Measurements from ENCODE around the gene STK32B. TPM values are rescaled to one million over a fixed set of nuclear protein-coding genes. Genes with fewer than 3 reads are reported as not detected.

STK32B gene
- total and polyA plus RNA-seq, 2 of the 4 experiments (the other 2 are of a cell fraction): 5.5 to 6.3 TPM

- Histone ChIP-seq H3K9ac (ENCODE audit: low read depth, low read length) (no peak overlapping the region), H3K14ac (replicated peaks; ENCODE audit: low read depth, low read length) (no peak overlapping the region), H3K4me2 (ENCODE audit: low read depth, low read length) (no peak overlapping the region), H3K23ac (ENCODE audit: low read depth, low read length) (no peak overlapping the region), H3K4ac (ENCODE audit: low read depth, low read length) (no peak overlapping the region), H3K27ac (ENCODE audit: insufficient read depth, low read length) (no peak overlapping the region), H4K91ac (ENCODE audit: insufficient read depth, low read depth, low read length) (no peak overlapping the region), H2BK5ac (ENCODE audit: low read depth, low read length, poor library complexity, severe bottlenecking) (no peak overlapping the region), H3K9me1 (ENCODE audit: insufficient read depth, low read length) (no peaks in the 10 kb centered on the region), H2AK5ac (ENCODE audit: low read depth, low read length) (no peak overlapping the region), H4K20me1 (ENCODE audit: insufficient read depth, low read length) (no peaks in the 10 kb centered on the region), H3K79me1 (ENCODE audit: low read depth in 1 of 2, low read length in 2 of 2) (no peaks in the 10 kb centered on the region), H3K18ac (ENCODE audit: low read depth, low read length) (no peak overlapping the region), H4K5ac (ENCODE audit: low read depth, low read length) (no peak overlapping the region), H2AFZ (replicated peaks; ENCODE audit: low read length, poor library complexity) (no peak overlapping the region), H2AK9ac (replicated peaks; ENCODE audit: low read depth, low read length, poor library complexity) (no peak overlapping the region), H4K8ac (ENCODE audit: low read depth in 2 of 2, low read length in 2 of 2) (no peak overlapping the region), H3K9me3 (ENCODE audit: control insufficient read depth, insufficient read depth, low read length) (no peaks in the 10 kb centered on the region), H3K4me1 (ENCODE audit: control insufficient read depth, insufficient read depth, low read length) (no peaks in the 10 kb centered on the region), H2BK20ac (ENCODE audit: low read depth, low read length) (no peak overlapping the region), H2BK120ac (ENCODE audit: low read depth, low read length) (no peak overlapping the region), H3K56ac (ENCODE audit: extremely low read depth, insufficient read depth, low read length) (no peak overlapping the region), H3K4me3 (ENCODE audit: insufficient read depth, low read depth, low read length) (no peak overlapping the region), H3K36me3 (ENCODE audit: control insufficient read depth, insufficient read depth, low read length) (no peaks in the 10 kb centered on the region), H2BK15ac (ENCODE audit: low read depth, low read length) (no peak overlapping the region), H3K27me3 (ENCODE audit: control insufficient read depth, insufficient read depth, low read length) (no peaks in the 10 kb centered on the region)
- DNase-seq (no peak), ATAC-seq (ENCODE audit: low read depth) (no peak)
- dilution Hi-C loops (cut with HindIII; ENCODE audit: low sequenced_read_pairs, unreplicated experiment) (no loop called here), in situ Hi-C loops (cut with MboI; ENCODE audit: low sequenced_read_pairs) (no loop called here), intact Hi-C loops (cut with micrococcal nuclease) (no loop called here)
- TF ChIP-seq MAFK (IDR thresholded peaks at IDR 0.05; ENCODE audit: low read depth, low read length): no peak
- TF ChIP-seq RCOR1 (IDR thresholded peaks at IDR 0.05; ENCODE audit: insufficient replicate concordance, low read length): no peak
- TF ChIP-seq RAD21 (IDR thresholded peaks at IDR 0.05; ENCODE audit: low read length): no peak
- TF ChIP-seq RFX5 (IDR thresholded peaks at IDR 0.05; ENCODE audit: low read depth, low read length): no peak
- no peak for TF ChIP-seq CTCF (conservative IDR thresholded peaks at IDR 0.05; ENCODE audit: low read depth, low read length)
- no peak for TF ChIP-seq ELK1 (IDR thresholded peaks at IDR 0.05; ENCODE audit: borderline replicate concordance, low read depth, low read length)
- no peak for TF ChIP-seq FOS (IDR thresholded peaks at IDR 0.05; ENCODE audit: low read depth, low read length)
- no peak for TF ChIP-seq MXI1 (IDR thresholded peaks at IDR 0.05; ENCODE audit: borderline replicate concordance, low read depth, low read length)
- no peak for TF ChIP-seq NFE2L2 (IDR thresholded peaks at IDR 0.05; ENCODE audit: low read depth, low read length)
- TF ChIP-seq SMC3 (IDR thresholded peaks at IDR 0.05; ENCODE audit: low read depth, low read length): no peak
- no peak for TF ChIP-seq BHLHE40 (IDR thresholded peaks at IDR 0.05; ENCODE audit: low read depth, low read length)
- ChIA-PET CTCF (interaction anchor here (1.2 to 1.3 kb wide), 2 partner anchors 10 to 35 kb away, joined by 3 read pairs; no protein-coding TSS in a partner anchor), POLR2A (ENCODE audit: unreplicated experiment) (no interaction called here)
- 56% methylated on average over 3 of the region's 4 CpGs; no CpG with 5 or more reads in 1 of the 2 experiments for WGBS, 2 experiments (ENCODE audit: extremely low coverage in 2 of 2, insufficient read length in 1 of 2)
- BruUV-seq (replicated peaks): no TSS peak
Measured at GRCh38 chr4:5435823-5436222, 384.5 kb downstream of the STK32B start.
